ENCODE measurements around the gene GRIP1. TPM values are rescaled to one million over a fixed set of nuclear protein-coding genes. Genes with fewer than 3 reads are reported as not detected.

The GRIP1 gene
- total and polyA plus RNA-seq, 2 experiments from 2014 or later: 7.7 TPM

GRCh38 chr12:66340131-66340530, 338.7 kb downstream of the GRIP1 start:
- H3K36me3 ChIP-seq (replicated peaks; ENCODE audit: insufficient read depth, low read depth): no peaks in the 10 kb centered on the region

GRCh38 chr12:66337381-66338010, 341.4 kb downstream of the GRIP1 start:
- WGBS (ENCODE audit: low lambda C conversion rate, missing lambda C conversion rate): 89% methylated on average over 2 of the region's 2 CpGs
- Histone ChIP-seq H3K9me2 (replicated peaks; ENCODE audit: insufficient read depth) (no peaks in the 10 kb centered on the region), H3K36me3 (replicated peaks; ENCODE audit: insufficient read depth, low read depth) (no peaks in the 10 kb centered on the region), H3K4me3 (no peak overlapping the region), H3K27ac (no peak overlapping the region), H4K20me1 (ENCODE audit: insufficient read depth, poor library complexity, severe bottlenecking) (no peaks in the 10 kb centered on the region), H3K79me2 (no peaks in the 10 kb centered on the region), H3K4me1 (ENCODE audit: insufficient read depth) (no peaks in the 10 kb centered on the region), H2AFZ (no peak overlapping the region), H3K27me3 (no peaks in the 10 kb centered on the region), H3K4me2 (no peak overlapping the region), H3K9me3 (ENCODE audit: low read depth) (no peaks in the 10 kb centered on the region)
- TF ChIP-seq EZH2phosphoT487 (IDR thresholded peaks at IDR 0.05; ENCODE audit: low read depth, severe bottlenecking, unreplicated experiment): no peak
- no peak for TF ChIP-seq CTCF (IDR thresholded peaks at IDR 0.05; ENCODE audit: poor library complexity)
- TF ChIP-seq EZH2 (IDR thresholded peaks at IDR 0.05; ENCODE audit: borderline replicate concordance): no peak
- DNase-seq (ENCODE audit: low spot score): no peak

More at GRCh38 chr12:66340131-66340530, 338.7 kb downstream of the GRIP1 start:
- no peaks in the 10 kb centered on the region for H3K4me1 ChIP-seq (ENCODE audit: insufficient read depth)
- no peak overlapping the region for H2AFZ ChIP-seq
- no peak for DNase-seq (ENCODE audit: low spot score)
- H3K9me2 ChIP-seq (replicated peaks; ENCODE audit: insufficient read depth): no peaks in the 10 kb centered on the region
- H3K4me3 ChIP-seq: no peak overlapping the region
- TF ChIP-seq EZH2phosphoT487 (IDR thresholded peaks at IDR 0.05; ENCODE audit: low read depth, severe bottlenecking, unreplicated experiment) (no peak), EZH2 (IDR thresholded peaks at IDR 0.05; ENCODE audit: borderline replicate concordance) (no peak), CTCF (IDR thresholded peaks at IDR 0.05; ENCODE audit: poor library complexity) (no peak)
- no peaks in the 10 kb centered on the region for H3K27me3 ChIP-seq
- no peaks in the 10 kb centered on the region for H3K9me3 ChIP-seq (ENCODE audit: low read depth)
- H3K79me2 ChIP-seq: no peaks in the 10 kb centered on the region
- no peaks in the 10 kb centered on the region for H4K20me1 ChIP-seq (ENCODE audit: insufficient read depth, poor library complexity, severe bottlenecking)
- H3K27ac ChIP-seq: no peak overlapping the region
- 98% methylated on average over 2 of the region's 2 CpGs for WGBS (ENCODE audit: low lambda C conversion rate, missing lambda C conversion rate)
- no peak overlapping the region for H3K4me2 ChIP-seq

- no peak overlapping the region for H3K4me3 ChIP-seq
- no peaks in the 10 kb centered on the region for H3K79me2 ChIP-seq
- no peaks in the 10 kb centered on the region for H3K27me3 ChIP-seq
- H3K9me3 ChIP-seq (ENCODE audit: low read depth): no peaks in the 10 kb centered on the region
- no peak overlapping the region for H2AFZ ChIP-seq
- WGBS (ENCODE audit: low lambda C conversion rate, missing lambda C conversion rate): 98% methylated on average over 2 of the region's 2 CpGs
- no peak overlapping the region for H3K27ac ChIP-seq
- no peaks in the 10 kb centered on the region for H3K9me2 ChIP-seq (replicated peaks; ENCODE audit: insufficient read depth)
- no peaks in the 10 kb centered on the region for H3K36me3 ChIP-seq (replicated peaks; ENCODE audit: insufficient read depth, low read depth)
- TF ChIP-seq EZH2 (IDR thresholded peaks at IDR 0.05; ENCODE audit: borderline replicate concordance) (no peak), CTCF (IDR thresholded peaks at IDR 0.05; ENCODE audit: poor library complexity) (no peak), EZH2phosphoT487 (IDR thresholded peaks at IDR 0.05; ENCODE audit: low read depth, severe bottlenecking, unreplicated experiment) (no peak)
- no peak for DNase-seq (ENCODE audit: low spot score)
- no peaks in the 10 kb centered on the region for H3K4me1 ChIP-seq (ENCODE audit: insufficient read depth)
- H4K20me1 ChIP-seq (ENCODE audit: insufficient read depth, poor library complexity, severe bottlenecking): no peaks in the 10 kb centered on the region
- no peak overlapping the region for H3K4me2 ChIP-seq
Measured at GRCh38 chr12:66335746-66336145, 343.1 kb downstream of the GRIP1 start.

Data from hepatocyte (in vitro differentiated cells).